ENCODE results near the gene ZNF652. TPM values are rescaled to one million over a fixed set of nuclear protein-coding genes. Genes with fewer than 3 reads are reported as not detected.
"Not testable (repeated sequence)": the region's sequence is repeated elsewhere in the genome, so short reads cannot be mapped to it uniquely, and the experiment has no call there.

The ZNF652 gene
- total RNA-seq, 2 donors from 2014 or later: 53.5 to 56.9 TPM

- DNase-seq (no peak), ATAC-seq (no peak)
- peaks cover 19% of the 10 kb centered on the region for H3K4me1 Mint-ChIP-seq
- peaks cover 8% of the 10 kb centered on the region for H3K36me3 Mint-ChIP-seq (ENCODE audit: low read depth)
- H3K4me3 Mint-ChIP-seq: no peak overlapping the region
- H3K9me3 ChIP-seq (ENCODE audit: control insufficient read depth, low read length, poor library complexity, severe bottlenecking): no peaks in the 10 kb centered on the region
- H3K27me3 Mint-ChIP-seq: no peaks in the 10 kb centered on the region
- H3K27ac Mint-ChIP-seq: no peak overlapping the region
Measured at GRCh38 chr17:49312722-49313121, 49.3 kb downstream of the ZNF652 start.

- Mint-ChIP-seq H3K27ac (no peak overlapping the region), H3K36me3 (ENCODE audit: low read depth) (no peaks in the 10 kb centered on the region)
- ATAC-seq: no peak
Measured at GRCh38 chr17:49299996-49300395, 62.1 kb downstream of the ZNF652 start.

GRCh38 chr17:49298371-49298976, 63.6 kb downstream of the ZNF652 start:
- Mint-ChIP-seq H3K4me1 (no peaks in the 10 kb centered on the region), H3K36me3 (ENCODE audit: low read depth) (no peaks in the 10 kb centered on the region), H3K27me3 (no peaks in the 10 kb centered on the region), H3K4me3 (no peak overlapping the region), H3K27ac (no peak overlapping the region)
- ATAC-seq (no peak), DNase-seq (no peak)
- H3K9me3 ChIP-seq (ENCODE audit: control insufficient read depth, low read length, poor library complexity, severe bottlenecking): no peaks in the 10 kb centered on the region

More at GRCh38 chr17:49299996-49300395, 62.1 kb downstream of the ZNF652 start:
- Mint-ChIP-seq H3K4me1 (peaks cover 2% of the 10 kb centered on the region), H3K27me3 (no peaks in the 10 kb centered on the region), H3K4me3 (no peak overlapping the region)
- DNase-seq: no peak
- no peaks in the 10 kb centered on the region for H3K9me3 ChIP-seq (ENCODE audit: control insufficient read depth, low read length, poor library complexity, severe bottlenecking)

DNA sequence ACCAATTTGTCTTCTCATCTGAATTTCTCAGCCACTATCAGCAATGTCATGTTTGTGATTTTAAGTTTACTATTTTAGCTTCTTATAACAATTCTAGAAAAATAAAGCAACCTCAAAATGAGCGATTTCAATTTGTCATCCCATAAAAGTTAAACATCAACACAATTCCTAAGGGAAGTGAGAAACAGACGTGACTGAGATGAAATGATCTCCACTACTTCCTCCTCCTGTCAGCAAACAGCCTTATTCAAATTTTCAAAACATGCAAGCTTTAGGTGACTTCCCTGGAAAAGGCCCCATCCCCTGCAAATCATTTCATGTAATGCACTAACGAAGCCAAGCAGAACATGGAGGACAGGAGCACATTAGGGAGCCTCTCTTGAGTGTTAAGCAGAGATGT, 64.9 kb downstream of the ZNF652 start:
- H3K36me3 Mint-ChIP-seq (ENCODE audit: low read depth): no peaks in the 10 kb centered on the region
- H3K9me3 ChIP-seq (ENCODE audit: control insufficient read depth, low read length, poor library complexity, severe bottlenecking): no peaks in the 10 kb centered on the region
- DNase-seq (no peak), ATAC-seq (no peak)
- no peaks in the 10 kb centered on the region for H3K4me1 Mint-ChIP-seq
- no peaks in the 10 kb centered on the region for H3K27me3 Mint-ChIP-seq
- peak overlapping the region; percentile 51 for H3K27ac Mint-ChIP-seq
- no peak overlapping the region for H3K4me3 Mint-ChIP-seq

- Mint-ChIP-seq H3K27ac (no peak overlapping the region), H3K4me1 (no peaks in the 10 kb centered on the region), H3K36me3 (ENCODE audit: low read depth) (no peaks in the 10 kb centered on the region), H3K4me3 (no peak overlapping the region), H3K27me3 (no peaks in the 10 kb centered on the region)
- H3K9me3 ChIP-seq (ENCODE audit: control insufficient read depth, low read length, poor library complexity, severe bottlenecking): no peaks in the 10 kb centered on the region
- ATAC-seq (no peak), DNase-seq (no peak)
Measured at GRCh38 chr17:49294122-49294521, 67.9 kb downstream of the ZNF652 start.

GRCh38 chr17:49292901-49293300, 69.1 kb downstream of the ZNF652 start:
- Mint-ChIP-seq H3K4me3 (no peak overlapping the region), H3K27ac (peak overlapping the region; percentile 24), H3K36me3 (ENCODE audit: low read depth) (no peaks in the 10 kb centered on the region), H3K27me3 (no peaks in the 10 kb centered on the region), H3K4me1 (no peaks in the 10 kb centered on the region)
- no peaks in the 10 kb centered on the region for H3K9me3 ChIP-seq (ENCODE audit: control insufficient read depth, low read length, poor library complexity, severe bottlenecking)
- no peak for DNase-seq
- ATAC-seq: no peak

DNA sequence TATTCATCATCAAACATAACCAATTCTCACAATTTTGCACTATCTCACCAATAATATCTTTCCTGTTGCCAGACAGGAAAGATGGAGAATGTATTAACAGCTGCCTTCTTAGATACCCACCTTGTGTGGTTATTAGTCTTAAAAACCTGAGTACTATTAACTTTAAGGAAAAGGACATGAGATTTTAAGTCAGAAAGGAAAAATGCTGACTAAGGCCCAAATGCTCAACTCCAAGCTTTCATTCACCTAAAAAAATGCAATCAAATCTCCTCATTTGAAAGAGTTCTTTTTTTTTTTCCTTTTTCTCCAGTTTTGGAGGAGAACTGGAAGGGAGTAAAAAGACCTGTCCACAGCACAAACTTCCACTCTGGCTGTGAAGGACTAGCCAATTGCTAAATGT, 70.1 kb downstream of the ZNF652 start:
- H3K36me3 Mint-ChIP-seq (ENCODE audit: low read depth): no peaks in the 10 kb centered on the region
- no peaks in the 10 kb centered on the region for H3K27me3 Mint-ChIP-seq
- H3K27ac Mint-ChIP-seq: peak overlapping the region; percentile 39
- no peaks in the 10 kb centered on the region for H3K4me1 Mint-ChIP-seq
- DNase-seq (no peak), ATAC-seq (no peak)
- H3K4me3 Mint-ChIP-seq: no peak overlapping the region
- H3K9me3 ChIP-seq (ENCODE audit: control insufficient read depth, low read length, poor library complexity, severe bottlenecking): no peaks in the 10 kb centered on the region

DNA sequence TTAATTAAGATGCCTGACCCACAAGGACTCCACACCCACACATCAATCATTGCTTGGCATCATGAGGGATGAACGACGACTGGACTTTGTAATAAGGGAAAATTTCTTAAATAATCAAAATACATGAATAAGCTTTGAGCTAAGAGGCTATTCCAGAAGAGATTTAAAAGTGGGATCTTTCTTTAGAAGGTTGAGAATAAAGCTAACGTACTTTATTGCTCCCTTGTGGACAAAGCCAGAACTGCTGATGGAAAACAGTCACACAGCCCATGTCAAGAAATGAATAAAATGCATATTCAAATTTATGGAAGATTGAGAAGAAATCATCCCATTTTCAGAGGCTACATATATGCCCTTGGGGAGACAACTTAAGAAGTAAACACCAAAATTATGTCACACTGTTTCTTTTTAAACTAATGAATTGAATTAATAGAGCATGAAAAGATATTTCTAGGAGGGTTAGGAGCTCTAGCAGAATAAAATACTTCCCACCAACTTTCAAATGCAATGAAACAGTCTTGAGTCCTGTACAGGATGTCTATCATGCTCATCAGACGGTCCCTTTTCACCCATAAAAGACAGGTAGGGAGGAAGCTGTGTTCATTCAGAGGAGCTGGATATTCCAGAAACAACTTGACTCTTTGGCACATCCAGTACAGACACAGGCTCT, 71.2 kb downstream of the ZNF652 start:
- Mint-ChIP-seq H3K27ac (peak overlapping the region; percentile 1), H3K36me3 (ENCODE audit: low read depth) (no peaks in the 10 kb centered on the region), H3K4me3 (no peak overlapping the region), H3K4me1 (no peaks in the 10 kb centered on the region), H3K27me3 (no peaks in the 10 kb centered on the region)
- DNase-seq: no peak
- no peaks in the 10 kb centered on the region for H3K9me3 ChIP-seq (ENCODE audit: control insufficient read depth, low read length, poor library complexity, severe bottlenecking)
- ATAC-seq: no peak

- ATAC-seq (no peak), DNase-seq (no peak)
- H3K27me3 Mint-ChIP-seq: no peaks in the 10 kb centered on the region
- no peaks in the 10 kb centered on the region for H3K36me3 Mint-ChIP-seq (ENCODE audit: low read depth)
- H3K4me3 Mint-ChIP-seq: no peak overlapping the region
- H3K4me1 Mint-ChIP-seq: no peaks in the 10 kb centered on the region
- no peaks in the 10 kb centered on the region for H3K9me3 ChIP-seq (ENCODE audit: control insufficient read depth, low read length, poor library complexity, severe bottlenecking)
- H3K27ac Mint-ChIP-seq: no peak overlapping the region
Measured at GRCh38 chr17:49288388-49288787, 73.7 kb downstream of the ZNF652 start.

DNA sequence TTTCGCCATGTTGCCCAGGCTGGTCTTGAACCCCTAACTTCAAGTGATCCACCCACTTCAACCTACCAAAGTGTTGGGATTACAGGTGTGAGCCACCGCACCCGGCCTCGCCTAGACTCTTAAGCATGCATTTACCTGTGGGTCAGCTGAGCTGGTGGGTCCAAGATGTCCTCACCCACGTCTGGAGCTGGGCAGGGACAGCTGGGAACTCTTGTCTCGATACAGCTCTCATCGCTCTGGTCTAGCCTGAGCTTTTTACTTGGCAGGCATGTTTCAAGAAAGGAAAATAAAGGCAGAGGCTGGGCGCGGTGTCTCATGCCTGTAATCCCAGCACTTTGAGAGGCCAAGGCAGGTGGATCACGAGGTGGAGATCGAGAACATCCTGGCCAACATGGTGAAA, 74.6 kb downstream of the ZNF652 start:
- Mint-ChIP-seq H3K4me1 (peaks cover 1% of the 10 kb centered on the region), H3K4me3 (no peak overlapping the region), H3K27me3 (no peaks in the 10 kb centered on the region), H3K27ac (no peak overlapping the region), H3K36me3 (ENCODE audit: low read depth) (no peaks in the 10 kb centered on the region)
- no peaks in the 10 kb centered on the region for H3K9me3 ChIP-seq (ENCODE audit: control insufficient read depth, low read length, poor library complexity, severe bottlenecking)
- ATAC-seq: no peak
- no peak for DNase-seq

GRCh38 chr17:49286261-49286973, 75.6 kb downstream of the ZNF652 start:
- not testable (repeated sequence) for ATAC-seq; H3K9me3 ChIP-seq (ENCODE audit: control insufficient read depth, low read length, poor library complexity, severe bottlenecking); DNase-seq; H3K27ac Mint-ChIP-seq; H3K27me3 Mint-ChIP-seq; H3K36me3 Mint-ChIP-seq (ENCODE audit: low read depth); H3K4me1 Mint-ChIP-seq; H3K4me3 Mint-ChIP-seq

DNA sequence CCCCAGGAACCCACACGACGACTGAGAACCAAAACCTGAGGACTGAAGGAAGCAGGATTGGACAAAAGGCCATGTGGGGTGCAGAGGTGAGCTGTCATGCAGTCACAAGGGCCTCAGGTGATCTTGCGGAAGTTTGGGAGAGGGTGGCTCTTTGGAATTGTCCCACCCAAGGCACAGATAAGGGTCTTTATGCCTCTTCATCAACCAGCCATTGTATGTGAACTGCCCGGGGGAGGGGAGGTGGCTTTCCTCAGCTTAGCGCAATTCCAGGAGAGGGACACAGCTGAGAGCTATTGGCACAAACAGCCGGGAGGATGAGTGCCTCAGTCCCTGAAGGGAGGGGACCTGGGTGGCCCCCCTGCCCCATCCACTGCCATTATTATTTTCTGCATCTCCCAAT, 76.3 kb downstream of the ZNF652 start:
- ATAC-seq (no peak), DNase-seq (no peak)
- Mint-ChIP-seq H3K27ac (no peak overlapping the region), H3K36me3 (ENCODE audit: low read depth) (no peaks in the 10 kb centered on the region), H3K27me3 (no peaks in the 10 kb centered on the region), H3K4me3 (no peak overlapping the region), H3K4me1 (peaks cover 2% of the 10 kb centered on the region)
- no peaks in the 10 kb centered on the region for H3K9me3 ChIP-seq (ENCODE audit: control insufficient read depth, low read length, poor library complexity, severe bottlenecking)

- Mint-ChIP-seq H3K4me3 (no peak overlapping the region), H3K27me3 (peaks cover 6% of the 10 kb centered on the region), H3K27ac (no peak overlapping the region), H3K36me3 (ENCODE audit: low read depth) (no peaks in the 10 kb centered on the region), H3K4me1 (peaks cover 5% of the 10 kb centered on the region)
- H3K9me3 ChIP-seq (ENCODE audit: control insufficient read depth, low read length, poor library complexity, severe bottlenecking): no peaks in the 10 kb centered on the region
- ATAC-seq (no peak), DNase-seq (no peak)
Measured at GRCh38 chr17:49280918-49281317, 81.1 kb downstream of the ZNF652 start.

All from T-helper 17 cell (primary cell).